CD14-positive monocyte (primary cell): ENCODE measurements around the gene FNDC3B. TPM values are rescaled to one million over a fixed set of nuclear protein-coding genes. Genes with fewer than 3 reads are reported as not detected.

Experiments
- DNase-seq, 3 donors: peaks; one replicate each; pipeline ENCODE4 v3.0.0-alpha.2; 2011 to 2022
- H2AFZ ChIP-seq: 2 replicates; pipeline ENCODE4 v1.6.0; 2012; ENCODE audit warnings: mild to moderate bottlenecking, low read depth, low read length, inconsistent platforms; ENCODE audit not compliant: insufficient read depth, poor library complexity, severe bottlenecking
- H3K27ac ChIP-seq, 2 donors: 1 replicate in 1 of 2; 2 replicates in 1 of 2; pipeline ENCODE4 v1.5.1; 2012 to 2013; ENCODE audit warnings: low read length in 2 of 2, control low read depth in 1 of 2, inconsistent platforms in 1 of 2, low read depth in 1 of 2, mild to moderate bottlenecking in 1 of 2
- H3K27me3 ChIP-seq, 2 donors: one replicate each; pipeline versions ENCODE4 v1.6.0 to v1.6.1; 2011 to 2013; ENCODE audit warnings: low read length in 2 of 2; ENCODE audit not compliant: control insufficient read depth in 2 of 2, insufficient read depth in 2 of 2
- H3K36me3 ChIP-seq, 2 donors: replicated peaks in 1 of 2; 1 replicate in 1 of 2; 2 replicates in 1 of 2; pipeline versions ENCODE4 v1.5.1 to v1.6.1; 2012 to 2013; ENCODE audit warnings: low read length in 2 of 2, control low read depth in 1 of 2, inconsistent platforms in 1 of 2, mild to moderate bottlenecking in 1 of 2; ENCODE audit not compliant: insufficient read depth in 2 of 2, control insufficient read depth in 1 of 2
- H3K4me1 ChIP-seq, 2 donors: 1 replicate in 1 of 2; 2 replicates in 1 of 2; pipeline versions ENCODE4 v1.5.1 to v1.6.1; 2012 to 2013; ENCODE audit warnings: low read length in 2 of 2, control low read depth in 1 of 2, inconsistent platforms in 1 of 2, mild to moderate bottlenecking in 1 of 2, moderate library complexity in 1 of 2; ENCODE audit not compliant: insufficient read depth in 2 of 2, control insufficient read depth in 1 of 2
- H3K4me2 ChIP-seq: replicated peaks from 2 replicates; pipeline ENCODE3; 2012; ENCODE audit warnings: low read length, moderate library complexity, mild to moderate bottlenecking; ENCODE audit not compliant: poor library complexity, severe bottlenecking; ENCODE audit errors: extremely low read depth
- H3K4me3 ChIP-seq, 3 experiments: fragments of 200-600 bp in 1 of 3; sonication (generic) in 1 of 3; replicated peaks in 1 of 3; 1 replicate in 2 of 3; 2 replicates in 1 of 3; pipeline ENCODE4 v1.5.1; 2011 to 2013; ENCODE audit warnings: low read length in 3 of 3, mild to moderate bottlenecking in 3 of 3, control low read depth in 2 of 3, low read depth in 2 of 3, inconsistent platforms in 1 of 3, moderate library complexity in 1 of 3
- H3K79me2 ChIP-seq: 2 replicates; pipeline ENCODE4 v1.6.0; 2012; ENCODE audit warnings: mild to moderate bottlenecking, control low read depth, inconsistent platforms, low read length, moderate library complexity; ENCODE audit not compliant: insufficient read depth
- H3K9ac ChIP-seq: 2 replicates; pipeline ENCODE4 v1.6.0; 2017; ENCODE audit warnings: low read length, mild to moderate bottlenecking; ENCODE audit not compliant: insufficient read depth, poor library complexity, severe bottlenecking
- H3K9me3 ChIP-seq, 2 donors: replicated peaks in 1 of 2; 1 replicate in 1 of 2; 2 replicates in 1 of 2; pipeline versions ENCODE4 v1.5.1 to v1.6.1; 2012 to 2013; ENCODE audit warnings: low read length in 2 of 2, control low read depth in 1 of 2; ENCODE audit not compliant: control insufficient read depth in 1 of 2, insufficient read depth in 1 of 2
- H4K20me1 ChIP-seq: 2 replicates; pipeline ENCODE4 v1.6.0; 2012; ENCODE audit warnings: mild to moderate bottlenecking, low read length, control low read depth, moderate library complexity; ENCODE audit not compliant: insufficient read depth
- H3K27ac Mint-ChIP-seq, 7 donors: one replicate each; pipeline ENCODE4 v1.8.0; 2020; ENCODE audit warnings: mild to moderate bottlenecking in 7 of 7, mixed read lengths in 7 of 7, moderate library complexity in 6 of 7, inconsistent platforms in 2 of 7
- H3K27me3 Mint-ChIP-seq, 3 donors: one replicate each; pipeline ENCODE4 v1.8.0; 2021 to 2022; ENCODE audit warnings: low read depth in 3 of 3, mild to moderate bottlenecking in 3 of 3, mixed read lengths in 3 of 3, moderate library complexity in 3 of 3, inconsistent platforms in 1 of 3
- H3K36me3 Mint-ChIP-seq, 2 donors: one replicate each; pipeline ENCODE4 v1.8.0; 2020; ENCODE audit warnings: mixed read lengths in 2 of 2, inconsistent platforms in 1 of 2, mild to moderate bottlenecking in 1 of 2
- H3K4me1 Mint-ChIP-seq: one replicate; pipeline ENCODE4 v1.8.0; 2020; ENCODE audit warnings: mild to moderate bottlenecking, mixed read lengths
- H3K4me3 Mint-ChIP-seq, 2 donors: one replicate each; pipeline ENCODE4 v1.8.0; 2020; ENCODE audit warnings: mild to moderate bottlenecking in 2 of 2, mixed read lengths in 2 of 2, moderate library complexity in 1 of 2
- H3K9me3 Mint-ChIP-seq, 7 donors: one replicate each; pipeline ENCODE4 v1.8.0; 2020 to 2022; ENCODE audit warnings: mixed read lengths in 7 of 7, mild to moderate bottlenecking in 6 of 7, moderate library complexity in 6 of 7, inconsistent platforms in 2 of 7
- CTCF ChIP-seq: fragments of 200-600 bp; IDR thresholded peaks from one replicate; pipeline ENCODE4 v1.8.0; 2022; ENCODE audit warnings: antibody characterized with exemption, mild to moderate bottlenecking
- WGBS: methylation state at CpG from one replicate; pipeline ENCODE4 v1.1.5; 2013; ENCODE audit warnings: missing lambda C conversion rate; ENCODE audit not compliant: insufficient coverage; 5-methylcytosine and 5-hydroxymethylcytosine counted together
- intact Hi-C, 2 donors: fragments of 100-400 bp; cut with micrococcal nuclease; formaldehyde crosslinking; loops; one replicate each; pipeline versions ENCODE4 v1.15.0 to v1.15.1; 2023
- polyA plus RNA-seq, 3 donors: library from polyadenylated mRNA; depleted of rRNA in 1 of 3; unstranded in 2 of 3; stranded (reverse) in 1 of 3; fragments of 300-500 nt in 2 of 3; fragments of >200 nt in 1 of 3; fragmentation: Illumina TruSeq in 2 of 3; gene quantifications; 1 replicate in 2 of 3; 2 replicates in 1 of 3; pipeline ENCODE4 v1.2.3, GENCODE V29; 2012 to 2021

The FNDC3B gene
- polyA plus RNA-seq, 3 donors: 19.6 to 36.1 (median 25.7) TPM

- Mint-ChIP-seq H3K9me3 (peaks cover 0 to 3% (median 0%) of the 10 kb centered on the region in 7 donors), H3K36me3 (peaks cover 16 to 19% of the 10 kb centered on the region in 2 donors), H3K4me1 (no peaks in the 10 kb centered on the region), H3K27ac (no peak overlapping the region), H3K27me3 (peaks cover 2 to 4% (median 3%) of the 10 kb centered on the region in 3 donors), H3K4me3 (no peak overlapping the region)
- DNase-seq: no peak
- no peak overlapping the region for H3K9ac ChIP-seq
- H3K4me2 ChIP-seq: no peak overlapping the region
- no peak overlapping the region for H2AFZ ChIP-seq
- no peak for TF ChIP-seq CTCF
- H3K27me3 ChIP-seq: no peaks in the 10 kb centered on the region
- H3K4me1 ChIP-seq: no peaks in the 10 kb centered on the region
- peaks cover 6 to 13% of the 10 kb centered on the region in 2 donors for H3K36me3 ChIP-seq
- no peaks in the 10 kb centered on the region for H3K79me2 ChIP-seq
- intact Hi-C loops: no loop called here
- no peak overlapping the region for H3K27ac ChIP-seq
- H4K20me1 ChIP-seq: no peaks in the 10 kb centered on the region
- WGBS: no CpG with 5 or more reads among the region's 2 CpGs
- H3K9me3 ChIP-seq: no peaks in the 10 kb centered on the region
- H3K4me3 ChIP-seq: no peak overlapping the region
These were observed 366.5 kb downstream of the FNDC3B start for GRCh38 chr3:172405914-172406313.

- Mint-ChIP-seq H3K27ac (no peak overlapping the region), H3K4me3 (no peak overlapping the region), H3K27me3 (peaks cover 0 to 9% (median 2%) of the 10 kb centered on the region in 3 donors), H3K9me3 (peaks cover 0 to 7% (median 4%) of the 10 kb centered on the region in 7 donors), H3K4me1 (no peaks in the 10 kb centered on the region), H3K36me3 (no peaks in the 10 kb centered on the region)
- H3K9me3 ChIP-seq: no peaks in the 10 kb centered on the region
- no peaks in the 10 kb centered on the region for H3K27me3 ChIP-seq
- H3K4me2 ChIP-seq: no peak overlapping the region
- no peak overlapping the region for H3K4me3 ChIP-seq
- H3K4me1 ChIP-seq: no peaks in the 10 kb centered on the region
- no peak for DNase-seq
- intact Hi-C loops: no loop called here
- H3K27ac ChIP-seq: no peak overlapping the region
- no peaks in the 10 kb centered on the region for H3K79me2 ChIP-seq
- TF ChIP-seq CTCF: no peak
- H2AFZ ChIP-seq: no peak overlapping the region
- H4K20me1 ChIP-seq: no peaks in the 10 kb centered on the region
- no peak overlapping the region for H3K9ac ChIP-seq
- WGBS: 92% methylated on average over 2 of the region's 3 CpGs
- no peaks in the 10 kb centered on the region for H3K36me3 ChIP-seq
These were observed 368.5 kb downstream of the FNDC3B start for GRCh38 chr3:172407872-172408271.
